ENCODE results near the gene SERGEF.

The SERGEF gene

DNA sequence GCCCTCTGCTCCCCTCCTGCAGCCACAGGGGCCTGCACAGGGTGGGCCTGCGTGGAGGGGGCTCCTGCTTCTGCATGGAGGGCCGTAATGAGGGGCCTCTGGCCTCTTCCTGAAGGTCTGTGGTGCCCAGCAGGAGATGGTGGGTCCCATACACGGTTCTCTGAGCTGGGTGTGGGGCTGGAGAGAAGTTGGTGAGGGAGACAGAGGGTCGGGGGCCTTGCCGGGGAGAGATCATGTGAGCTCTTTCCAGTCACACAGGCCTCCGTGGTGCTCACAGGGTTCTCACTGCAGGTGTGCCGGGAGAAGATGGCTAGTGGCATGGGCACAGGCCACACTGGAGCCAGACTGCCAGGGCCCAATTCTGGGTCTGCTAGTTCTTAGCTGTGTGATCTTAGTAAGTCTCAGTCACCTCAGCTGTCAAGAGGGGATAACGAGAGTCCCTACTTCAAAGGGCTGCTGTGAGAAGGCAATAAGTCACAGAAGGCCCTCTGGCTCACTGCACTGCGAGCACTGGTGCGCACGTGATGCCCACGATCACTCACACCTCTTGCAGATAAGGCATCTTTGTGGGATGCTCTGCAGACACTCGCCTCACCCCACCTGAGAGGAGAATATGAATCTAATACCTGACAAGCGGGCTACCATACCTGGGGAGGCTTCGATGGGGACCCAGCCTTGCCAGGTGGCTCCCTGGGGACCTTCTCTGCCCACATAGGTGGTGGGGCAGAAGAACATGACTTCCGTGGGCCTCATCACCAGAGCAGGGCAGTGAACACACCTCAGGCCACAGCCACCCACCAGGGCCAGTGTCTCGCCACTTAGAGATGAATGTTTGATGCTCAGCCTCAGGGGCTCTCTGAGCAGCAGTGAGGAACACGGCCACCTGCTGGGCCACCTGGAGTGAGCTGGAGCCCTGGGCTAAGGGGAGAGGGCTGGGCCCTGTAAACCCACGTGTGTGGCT lies 263.8 kb downstream of the SERGEF start:
- DNase-seq (ENCODE audit: low read depth), result no peak

DNA sequence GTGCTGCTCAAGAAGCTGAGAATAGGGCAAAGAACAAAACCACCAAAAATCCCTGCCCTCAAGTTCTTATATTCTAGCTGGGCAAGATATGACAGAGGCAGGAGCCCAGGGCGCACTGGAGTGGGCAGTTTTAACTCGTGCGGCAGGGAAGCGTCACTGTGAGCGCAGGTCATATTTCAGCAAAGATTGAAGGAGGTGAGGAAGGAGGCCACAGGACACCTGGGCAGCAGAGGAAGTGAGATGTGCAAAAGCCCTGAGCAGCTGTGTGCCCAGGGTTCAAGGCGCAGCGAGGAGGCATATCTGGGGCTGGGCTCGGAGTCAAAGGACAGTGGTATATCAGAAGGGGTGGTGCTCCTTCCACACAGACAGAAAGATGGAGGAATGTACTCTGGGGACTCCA lies 264.8 kb downstream of the SERGEF start:
- no peak for DNase-seq (ENCODE audit: low read depth)

GRCh38 chr11:17747131-17747955 lies 265.5 kb downstream of the SERGEF start:
- no peak for DNase-seq (ENCODE audit: low read depth)

DNA sequence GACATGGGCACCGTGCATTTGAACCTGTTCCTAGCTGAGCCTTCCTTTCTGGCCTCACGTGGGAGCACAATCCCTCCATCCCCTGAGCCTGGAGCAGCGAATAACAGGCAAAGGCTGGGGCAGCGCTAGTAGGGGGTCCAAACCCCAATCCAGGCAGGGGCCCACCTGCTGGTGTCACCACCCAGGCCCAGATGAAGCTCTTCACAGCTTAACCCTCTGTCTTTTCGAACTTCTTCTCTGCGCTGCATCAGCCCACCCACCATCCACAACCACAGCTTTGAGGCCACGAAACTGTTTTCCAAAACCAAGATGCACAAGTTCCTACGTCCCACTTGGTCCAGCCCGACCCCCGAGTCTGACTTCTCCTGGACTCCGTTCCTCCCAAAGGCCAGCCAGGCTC lies 266.8 kb downstream of the SERGEF start:
- DNase-seq (ENCODE audit: low read depth), result no peak

DNA sequence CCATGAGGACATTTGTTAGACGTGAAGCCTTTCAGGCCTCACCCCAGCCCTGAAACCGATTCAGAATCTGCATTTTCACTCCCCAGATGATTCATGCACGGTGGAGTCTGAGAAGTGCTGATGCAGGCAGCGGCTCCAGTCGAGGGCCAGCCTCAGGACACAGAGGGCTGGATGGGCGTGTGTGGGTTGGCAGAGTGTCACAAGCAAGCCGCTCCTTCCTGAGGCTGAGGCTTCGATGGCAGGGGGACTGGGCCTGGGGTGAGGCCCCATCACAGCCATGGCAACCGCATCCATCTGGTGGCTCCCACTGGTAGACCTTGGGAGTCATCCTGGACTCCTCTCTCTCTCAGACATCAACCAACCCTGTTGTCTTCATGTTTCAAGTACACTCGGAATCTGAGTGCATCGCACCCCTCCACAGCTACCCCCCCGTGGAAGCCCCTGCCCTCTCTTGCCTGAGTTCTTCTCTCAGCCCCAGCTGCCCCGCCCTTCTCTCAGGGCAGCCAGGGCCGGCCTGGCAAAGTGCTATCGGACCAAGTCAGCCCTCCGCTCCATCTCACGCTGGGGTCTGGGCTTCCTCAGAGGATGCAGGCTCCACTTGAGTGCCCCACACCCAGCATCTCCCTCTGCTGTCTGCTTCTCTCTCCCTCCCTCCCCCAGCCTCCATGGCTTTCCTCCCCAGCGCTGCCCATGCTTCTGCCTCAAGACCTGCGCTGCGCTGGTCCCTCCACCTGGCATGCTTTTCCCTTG lies 267.6 kb downstream of the SERGEF start:
- DNase-seq (ENCODE audit: low read depth), result no peak

GRCh38 chr11:17744151-17744940 lies 268.5 kb downstream of the SERGEF start:
- DNase-seq (ENCODE audit: low read depth), result no peak

GRCh38 chr11:17743808-17744119 lies 269.1 kb downstream of the SERGEF start:
- no peak for DNase-seq (ENCODE audit: low read depth)

GRCh38 chr11:17743026-17743807 lies 269.6 kb downstream of the SERGEF start:
- no peak for DNase-seq (ENCODE audit: low read depth)

GRCh38 chr11:17742019-17742418 lies 270.8 kb downstream of the SERGEF start:
- DNase-seq (ENCODE audit: low read depth), result no peak

- no peak for DNase-seq (ENCODE audit: low read depth)
Observed at GRCh38 chr11:17741487-17741886, 271.4 kb downstream of the SERGEF start.

DNA sequence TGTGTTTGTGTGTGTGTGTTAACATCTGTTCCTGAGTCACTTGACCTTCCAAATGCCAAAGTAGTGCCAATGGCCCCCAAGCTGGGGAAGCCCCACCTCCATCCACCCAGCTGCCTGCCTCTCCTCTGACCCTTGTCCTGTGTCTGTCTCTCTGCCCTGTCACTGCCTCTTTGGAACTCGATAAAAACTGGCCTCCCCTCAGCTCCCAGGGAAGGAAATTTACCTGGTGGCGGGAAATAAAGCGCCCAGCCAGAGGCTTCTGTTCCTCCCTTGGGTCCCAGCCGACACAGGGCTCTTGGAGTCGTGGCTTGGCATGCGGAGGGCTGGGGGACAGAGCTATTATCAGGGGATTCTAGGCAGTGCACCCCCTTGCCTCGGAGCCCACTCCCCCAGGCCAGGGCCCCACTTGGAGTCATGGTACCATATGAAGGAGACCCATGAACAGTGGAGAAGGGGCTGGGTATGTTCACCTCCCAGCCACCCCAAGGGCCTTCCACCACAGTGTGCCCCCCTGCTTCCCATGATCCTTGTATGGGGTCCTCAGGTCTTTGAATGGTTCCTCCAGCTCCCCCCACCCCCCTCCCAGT lies 272.1 kb downstream of the SERGEF start:
- no peak for DNase-seq (ENCODE audit: low read depth)

- DNase-seq (ENCODE audit: low read depth), result no peak
Observed at GRCh38 chr11:17739945-17740338, 272.9 kb downstream of the SERGEF start.

DNA sequence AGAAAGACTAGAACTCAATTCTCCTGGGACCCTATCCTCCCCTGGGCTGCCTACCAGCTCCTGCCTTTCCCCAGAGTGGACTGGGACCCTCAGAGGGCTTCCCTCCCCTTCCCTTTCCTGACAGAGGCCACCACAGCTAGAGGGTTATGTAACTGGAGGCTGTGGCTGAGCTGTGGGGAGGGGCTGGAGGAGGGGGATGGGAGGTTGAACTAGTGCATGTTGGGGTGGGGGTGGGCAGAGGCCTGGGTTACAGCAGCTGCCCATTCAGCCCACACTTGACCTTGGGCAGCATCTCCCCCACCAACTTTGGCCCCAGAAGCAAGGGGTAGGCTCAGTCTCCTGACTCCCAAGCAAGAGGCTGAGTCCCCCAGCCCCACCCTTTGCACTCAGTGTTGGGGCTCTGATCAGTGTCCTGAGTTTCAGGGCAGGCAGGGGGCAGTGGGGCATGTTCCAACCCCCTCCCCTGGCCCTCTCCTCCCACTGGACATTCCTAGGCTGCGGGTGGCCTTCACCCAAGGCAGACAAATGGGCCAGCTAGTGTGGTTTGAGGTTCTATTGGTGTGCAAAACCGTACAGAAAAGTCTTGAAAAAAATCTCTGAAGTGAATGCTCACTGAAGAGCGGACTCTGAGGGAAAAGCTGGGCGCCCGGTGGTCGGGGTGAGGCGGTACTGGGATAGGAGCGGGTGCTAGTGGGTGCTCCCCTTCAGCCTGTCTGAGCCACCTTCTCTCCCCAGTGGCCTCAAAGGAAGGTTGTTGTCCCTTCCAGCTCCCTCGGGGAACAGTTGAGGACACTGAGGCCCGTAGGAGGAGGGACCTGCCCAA lies 274.5 kb downstream of the SERGEF start:
- DNase-seq (ENCODE audit: low read depth), result no peak

Data from GM04503 (cell line).